ENCODE results near the gene KCTD13.
"Not testable (repeated sequence)": the region's sequence is repeated elsewhere in the genome, so short reads cannot be mapped to it uniquely, and the experiment has no call there.

GRCh38 chr16:29869067-29869466 is 57.0 kb downstream of the KCTD13 start:
- TF ChIP-seq EZH2 (IDR thresholded peaks at IDR 0.05); FOXP2 (optimal IDR thresholded peaks at IDR 0.05; ENCODE audit: control extremely low read depth, extremely low read length, insufficient read depth); POLR2AphosphoS5 (IDR thresholded peaks at IDR 0.05; ENCODE audit: borderline replicate concordance, low read depth, low read length): not testable (repeated sequence)
